Hepatocyte (in vitro differentiated cells): ENCODE data around the gene ROR1.

Experiments used
- EZH2 ChIP-seq: fragments of 200-600 bp; sonication (generic); IDR thresholded peaks from 2 replicates; pipeline ENCODE4 v1.6.1; 2016; ENCODE audit warnings: antibody characterized with exemption, mild to moderate bottlenecking, borderline replicate concordance
- TF ChIP-seq, protein P1 (sequence below): fragments of 200-600 bp; sonication (generic); IDR thresholded peaks from 2 replicates; pipeline ENCODE4 v1.5.1; 2016; ENCODE audit warnings: antibody characterized with exemption, mild to moderate bottlenecking; ENCODE audit not compliant: poor library complexity

DNA sequence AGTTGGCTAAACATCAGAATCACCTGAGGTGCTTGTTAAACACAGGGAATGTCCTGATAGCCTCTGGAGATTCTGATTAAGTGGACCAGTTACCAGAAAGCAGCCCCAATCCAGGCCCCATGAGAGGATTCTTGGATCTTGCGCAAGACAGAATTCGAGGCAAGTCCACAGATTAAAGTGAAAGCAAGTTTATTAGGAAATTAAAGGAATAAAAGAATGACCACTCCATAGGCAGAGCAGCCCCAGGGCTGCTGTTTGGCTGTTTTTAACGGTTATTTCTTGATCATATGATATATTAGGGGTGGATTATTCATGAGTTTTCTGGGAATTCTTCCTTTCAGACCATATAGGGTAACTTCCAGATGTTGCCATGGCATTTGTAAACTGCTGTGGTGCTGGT lies 176.2 kb downstream of the ROR1 start:
- TF ChIP-seq, protein P1, sequence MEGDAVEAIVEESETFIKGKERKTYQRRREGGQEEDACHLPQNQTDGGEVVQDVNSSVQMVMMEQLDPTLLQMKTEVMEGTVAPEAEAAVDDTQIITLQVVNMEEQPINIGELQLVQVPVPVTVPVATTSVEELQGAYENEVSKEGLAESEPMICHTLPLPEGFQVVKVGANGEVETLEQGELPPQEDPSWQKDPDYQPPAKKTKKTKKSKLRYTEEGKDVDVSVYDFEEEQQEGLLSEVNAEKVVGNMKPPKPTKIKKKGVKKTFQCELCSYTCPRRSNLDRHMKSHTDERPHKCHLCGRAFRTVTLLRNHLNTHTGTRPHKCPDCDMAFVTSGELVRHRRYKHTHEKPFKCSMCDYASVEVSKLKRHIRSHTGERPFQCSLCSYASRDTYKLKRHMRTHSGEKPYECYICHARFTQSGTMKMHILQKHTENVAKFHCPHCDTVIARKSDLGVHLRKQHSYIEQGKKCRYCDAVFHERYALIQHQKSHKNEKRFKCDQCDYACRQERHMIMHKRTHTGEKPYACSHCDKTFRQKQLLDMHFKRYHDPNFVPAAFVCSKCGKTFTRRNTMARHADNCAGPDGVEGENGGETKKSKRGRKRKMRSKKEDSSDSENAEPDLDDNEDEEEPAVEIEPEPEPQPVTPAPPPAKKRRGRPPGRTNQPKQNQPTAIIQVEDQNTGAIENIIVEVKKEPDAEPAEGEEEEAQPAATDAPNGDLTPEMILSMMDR = no peak
- TF ChIP-seq EZH2 = no peak
